Cardiac septum (tissue), 1 donor: ENCODE measurements around the gene KCNK17. TPM values are rescaled to one million over a fixed set of nuclear protein-coding genes. Genes with fewer than 3 reads are reported as not detected.
A peak's percentile ranks its signal among the peaks of the same experiment; 100 is the strongest.
"Not testable (repeated sequence)": the region's sequence is repeated elsewhere in the genome, so short reads cannot be mapped to it uniquely, and the experiment has no call there.

Experiments used
- DNase-seq: peaks from one replicate; pipeline ENCODE4 v3.0.0-alpha.2; 2020; ENCODE audit warnings: low spot score
- intact Hi-C: fragments of 100-400 bp; cut with DNase I; formaldehyde crosslinking; loops from one replicate; pipeline ENCODE4 v1.14.0; 2022
- total RNA-seq: library from RNA; stranded (reverse); fragmentation: NEBNext Ultra II Directional; extraction: Animal tissue kit (Norgen Biotek cat#: 25700); gene quantifications from one replicate; pipeline ENCODE4 v1.2.1, GENCODE V29; 2021
- donor health status: DM: no; HTN: no; CAD: no.

The KCNK17 gene
- total RNA-seq, 1 donor from 2014 or later, result 0.38 TPM

- intact Hi-C loops, result loop anchor here (5.0 kb wide), 2 partner anchors 338 to 438 kb away; no protein-coding TSS in a partner anchor
- peak; percentile 84 for DNase-seq
These were observed 4.2 kb downstream of the KCNK17 start for GRCh38 chr6:39309942-39310531.

- no peak for DNase-seq
- intact Hi-C loops, result loop anchor here (5.0 kb wide), 1 partner anchor 335 kb away; no protein-coding TSS in a partner anchor
These were observed 6.8 kb downstream of the KCNK17 start for GRCh38 chr6:39307462-39307861.

GRCh38 chr6:39304951-39305350 is 9.3 kb downstream of the KCNK17 start:
- no peak for DNase-seq
- intact Hi-C loops, result loop anchor here (5.0 kb wide), 2 partner anchors 138 to 333 kb away; no protein-coding TSS in a partner anchor

GRCh38 chr6:39303425-39304153 is 10.6 kb downstream of the KCNK17 start:
- intact Hi-C loops, result loop anchor here (2.0 to 5.0 kb wide), 2 partner anchors 136 to 215 kb away; no protein-coding TSS in a partner anchor
- no peak for DNase-seq

- peak; percentile 85 for DNase-seq
- intact Hi-C loops, result loop anchor here (2.0 to 5.0 kb wide), 2 partner anchors 136 to 214 kb away; no protein-coding TSS in a partner anchor
These were observed 11.4 kb downstream of the KCNK17 start for GRCh38 chr6:39302669-39303424.

GRCh38 chr6:39302011-39302410 is 12.2 kb downstream of the KCNK17 start:
- intact Hi-C loops, result loop anchor here (2.0 to 5.0 kb wide), 2 partner anchors 135 to 213 kb away; no protein-coding TSS in a partner anchor
- no peak for DNase-seq

GRCh38 chr6:39301606-39302005 is 12.6 kb downstream of the KCNK17 start:
- DNase-seq, result no peak
- intact Hi-C loops, result loop anchor here (2.0 to 5.0 kb wide), 2 partner anchors 134 to 213 kb away; no protein-coding TSS in a partner anchor

GRCh38 chr6:39300739-39301138 is 13.5 kb downstream of the KCNK17 start:
- DNase-seq, result no peak
- intact Hi-C loops, result loop anchor here (5.0 kb wide), 1 partner anchor 133 kb away; no protein-coding TSS in a partner anchor

GRCh38 chr6:39298061-39298460 is 16.2 kb downstream of the KCNK17 start:
- intact Hi-C loops, result no loop called here

GRCh38 chr6:39296745-39297640 is 17.2 kb downstream of the KCNK17 start:
- DNase-seq, result no peak
- intact Hi-C loops, result no loop called here

More at GRCh38 chr6:39298061-39298460, 16.2 kb downstream of the KCNK17 start:
- no peak for DNase-seq

- no peak for DNase-seq
- intact Hi-C loops, result no loop called here
These were observed 18.6 kb downstream of the KCNK17 start for GRCh38 chr6:39295611-39296011.

GRCh38 chr6:39294899-39295298 is 19.3 kb downstream of the KCNK17 start:
- DNase-seq, result no peak
- intact Hi-C loops, result no loop called here

GRCh38 chr6:39294133-39294532 is 20.1 kb downstream of the KCNK17 start:
- DNase-seq, result no peak
- intact Hi-C loops, result no loop called here

GRCh38 chr6:39292637-39293036 is 21.6 kb downstream of the KCNK17 start:
- intact Hi-C loops, result no loop called here
- DNase-seq, result no peak

GRCh38 chr6:39289490-39289889 is 24.7 kb downstream of the KCNK17 start:
- intact Hi-C loops, result no loop called here
- no peak for DNase-seq

GRCh38 chr6:39287601-39288000 is 26.6 kb downstream of the KCNK17 start:
- no peak for DNase-seq
- intact Hi-C loops, result no loop called here

- intact Hi-C loops, DNase-seq: not testable (repeated sequence)
These were observed 27.6 kb downstream of the KCNK17 start for GRCh38 chr6:39286596-39286995.

GRCh38 chr6:39282774-39283173 is 31.4 kb downstream of the KCNK17 start:
- intact Hi-C loops, result no loop called here
- DNase-seq, result no peak
